Stimulated activated CD8-positive, alpha-beta memory T cell treated with anti-CD3 and anti-CD28 coated beads, Interleukin-7, amount 100 ng/mL, for 4 hours (primary cell): ENCODE data around the gene BRSK1.

ENCODE experiments used
- DNase-seq, 2 donors: peaks; one replicate each; pipeline ENCODE4 v3.0.0-alpha.2; 2020; ENCODE audit warnings: low read depth in 2 of 2

BRSK1 gene

GRCh38 chr19:55273978-55274707 lies 9.7 kb upstream of the BRSK1 start:
- DNase-seq = no peak

GRCh38 chr19:55275851-55276719 lies 7.7 kb upstream of the BRSK1 start:
- DNase-seq = no peak

- no peak for DNase-seq
Observed at GRCh38 chr19:55276720-55277430, 6.9 kb upstream of the BRSK1 start.

DNA sequence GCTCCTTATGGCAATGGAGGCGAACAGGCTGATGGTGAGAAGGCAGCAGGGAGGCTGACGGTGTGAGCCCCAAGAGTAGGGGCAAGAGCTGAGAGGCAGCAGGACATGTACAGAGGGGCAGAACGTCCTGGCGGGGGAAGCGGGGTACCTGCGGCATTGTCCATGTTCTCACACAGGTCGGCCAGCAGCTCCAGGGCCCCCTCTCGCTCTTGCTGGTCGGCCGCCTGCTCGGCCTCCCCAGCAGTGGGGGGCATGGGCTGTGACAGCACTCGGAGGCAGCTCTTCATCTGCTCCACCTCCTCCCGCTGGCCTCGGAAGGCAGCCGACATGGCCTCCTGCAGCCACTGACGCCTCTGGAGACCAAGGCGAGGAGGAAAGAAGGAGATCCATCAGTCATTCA lies 6.3 kb upstream of the BRSK1 start:
- DNase-seq = no peak

GRCh38 chr19:55278391-55279135 lies 5.2 kb upstream of the BRSK1 start:
- no peak for DNase-seq

- DNase-seq = no peak
Observed at GRCh38 chr19:55279340-55279739, 4.5 kb upstream of the BRSK1 start.

DNA sequence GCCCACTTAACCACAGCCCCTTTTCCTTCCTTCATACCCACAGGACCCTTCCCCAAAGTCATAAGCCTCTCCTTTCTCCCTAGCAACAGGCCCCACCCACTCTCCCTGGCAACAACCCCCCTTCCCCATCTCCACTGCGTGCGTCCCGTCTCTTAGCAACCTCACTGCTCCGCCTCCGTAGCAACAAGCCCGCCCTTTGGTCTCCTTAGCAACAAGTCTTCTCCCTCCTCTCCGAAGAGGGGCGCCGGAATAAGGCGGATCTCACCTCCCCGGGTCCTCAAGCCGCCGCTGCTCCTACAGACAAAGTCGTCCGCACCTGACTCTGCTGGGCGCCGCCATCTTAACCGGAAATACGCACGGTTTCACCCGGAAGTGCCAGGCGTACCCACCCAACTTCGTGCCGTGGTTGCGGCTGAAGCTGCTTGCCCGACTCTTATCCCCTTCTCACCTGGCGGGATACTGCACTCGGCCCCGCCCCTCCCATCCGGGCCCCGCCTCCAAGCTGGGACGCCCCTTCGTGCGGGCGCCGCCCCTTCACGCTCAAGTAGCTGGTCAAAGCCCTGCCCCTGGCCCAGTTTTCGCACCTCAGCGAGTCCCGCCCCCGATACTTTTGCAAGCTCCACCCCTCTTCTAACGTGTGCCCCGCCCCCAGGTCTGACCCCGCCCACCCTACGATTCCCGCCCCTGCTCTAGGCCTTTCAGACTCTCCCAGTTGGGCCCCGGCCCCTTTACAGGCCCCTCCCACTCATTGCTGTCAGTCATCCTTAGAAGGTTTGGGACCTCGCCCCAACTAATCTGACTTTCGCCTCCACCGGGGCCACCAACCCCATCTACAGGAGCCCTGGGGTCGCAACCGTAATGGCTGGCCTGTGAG lies 3.8 kb upstream of the BRSK1 start, which contains the start of gene HSPBP1:
Gene HSPBP1, minus strand, starts transcription at position 341 of the 874 bp plus-strand sequence. CDS start 502 bp downstream, outside the sequence.
- peak; percentile 87 to 90 for DNase-seq

GRCh38 chr19:55284405-55285058 lies 735 bp downstream of the BRSK1 start:
- no peak for DNase-seq

- no peak for DNase-seq
Observed at GRCh38 chr19:55285229-55285890, 1.6 kb downstream of the BRSK1 start.

DNA sequence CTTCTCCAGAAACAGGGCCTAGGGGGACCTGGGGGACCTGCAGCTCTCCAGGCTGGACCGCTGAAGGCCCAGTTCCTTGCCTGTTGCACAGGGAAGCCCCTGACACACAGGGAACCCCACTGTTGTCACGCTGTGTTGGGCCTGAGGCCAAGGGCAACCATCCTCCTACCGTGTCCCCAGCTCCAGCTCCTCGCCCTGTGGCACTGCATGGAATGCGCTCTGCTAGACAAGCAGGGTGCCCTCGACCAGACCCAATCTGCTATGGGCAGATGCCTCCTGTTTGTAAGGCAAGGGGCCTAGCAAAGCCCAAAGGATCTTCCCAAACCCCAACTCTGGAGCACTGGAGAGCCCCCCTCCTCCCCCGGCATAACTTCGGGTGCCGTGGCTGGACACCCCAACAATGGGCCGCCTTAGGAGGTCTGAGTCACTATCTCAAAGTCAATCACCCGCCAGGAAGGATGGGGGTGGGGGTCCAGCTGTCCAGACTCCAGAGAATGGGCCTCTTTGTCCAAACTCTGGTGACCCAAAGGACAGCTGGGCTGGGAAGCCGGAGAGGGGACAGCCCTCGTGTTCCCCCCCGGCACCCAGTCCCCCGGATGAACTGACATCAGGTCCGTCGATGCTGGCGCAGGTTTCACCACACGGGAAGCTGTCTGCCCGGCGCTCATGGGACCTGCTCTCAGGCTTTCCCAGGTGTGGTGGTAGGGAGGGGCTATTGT lies 3.7 kb downstream of the BRSK1 start:
- DNase-seq = no peak

GRCh38 chr19:55289117-55289796 lies 5.5 kb downstream of the BRSK1 start:
- no peak for DNase-seq

- no peak for DNase-seq
Observed at GRCh38 chr19:55297267-55297666, 13.5 kb downstream of the BRSK1 start.

GRCh38 chr19:55299991-55300390 lies 16.2 kb downstream of the BRSK1 start:
- no peak for DNase-seq

- DNase-seq = no peak
Observed at GRCh38 chr19:55300886-55301458, 17.2 kb downstream of the BRSK1 start.

- peak; percentile 88 to 90 for DNase-seq
Observed at GRCh38 chr19:55301459-55302317, 17.9 kb downstream of the BRSK1 start.

DNA sequence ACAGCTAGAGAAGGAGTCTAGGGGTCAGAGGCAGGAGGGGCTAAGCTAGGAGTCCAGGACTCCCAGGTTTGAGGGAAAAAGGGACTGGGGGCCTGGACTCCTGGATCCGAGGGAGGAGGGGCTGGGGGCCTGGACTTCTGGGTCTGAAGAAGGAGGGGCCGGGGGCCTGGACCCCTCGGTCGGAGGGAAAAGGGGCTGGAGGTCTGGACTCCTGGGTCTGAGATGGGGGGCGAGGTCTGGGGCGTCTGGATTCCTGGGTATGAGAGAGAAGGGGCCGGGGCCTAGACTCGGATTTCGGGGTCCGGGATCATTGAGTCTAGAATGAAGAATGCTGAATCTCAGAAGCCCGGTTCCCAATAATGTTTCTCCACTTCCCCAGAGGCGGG lies 18.5 kb downstream of the BRSK1 start:
- no peak for DNase-seq

DNA sequence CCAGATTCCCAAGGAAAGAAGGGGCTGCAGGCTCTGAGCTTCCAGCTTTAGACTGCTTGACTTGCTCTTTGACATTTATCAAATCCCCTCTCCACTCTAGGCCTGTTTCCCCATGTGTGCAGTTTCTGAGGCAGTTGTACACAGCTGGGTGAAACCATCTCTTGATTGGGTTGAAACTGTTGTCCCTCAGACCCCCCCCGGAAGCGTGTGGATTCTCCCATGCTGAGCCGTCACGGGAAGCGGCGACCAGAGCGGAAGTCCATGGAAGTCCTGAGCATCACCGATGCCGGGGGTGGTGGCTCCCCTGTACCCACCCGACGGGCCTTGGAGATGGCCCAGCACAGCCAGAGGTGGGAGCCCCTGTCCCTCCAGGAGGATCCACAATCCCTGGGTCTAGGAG lies 19.7 kb downstream of the BRSK1 start:
- no peak for DNase-seq
